GM12874 (cell line): ENCODE results near the gene CTNNB1.

ENCODE experiments used
- TF ChIP-seq, protein P1 (sequence below): IDR thresholded peaks from 2 replicates; pipeline ENCODE4 v1.5.1; 2011; ENCODE audit warnings: low read depth, mild to moderate bottlenecking, control low read depth, low read length, moderate library complexity; ENCODE audit not compliant: insufficient read depth

CTNNB1 gene

DNA sequence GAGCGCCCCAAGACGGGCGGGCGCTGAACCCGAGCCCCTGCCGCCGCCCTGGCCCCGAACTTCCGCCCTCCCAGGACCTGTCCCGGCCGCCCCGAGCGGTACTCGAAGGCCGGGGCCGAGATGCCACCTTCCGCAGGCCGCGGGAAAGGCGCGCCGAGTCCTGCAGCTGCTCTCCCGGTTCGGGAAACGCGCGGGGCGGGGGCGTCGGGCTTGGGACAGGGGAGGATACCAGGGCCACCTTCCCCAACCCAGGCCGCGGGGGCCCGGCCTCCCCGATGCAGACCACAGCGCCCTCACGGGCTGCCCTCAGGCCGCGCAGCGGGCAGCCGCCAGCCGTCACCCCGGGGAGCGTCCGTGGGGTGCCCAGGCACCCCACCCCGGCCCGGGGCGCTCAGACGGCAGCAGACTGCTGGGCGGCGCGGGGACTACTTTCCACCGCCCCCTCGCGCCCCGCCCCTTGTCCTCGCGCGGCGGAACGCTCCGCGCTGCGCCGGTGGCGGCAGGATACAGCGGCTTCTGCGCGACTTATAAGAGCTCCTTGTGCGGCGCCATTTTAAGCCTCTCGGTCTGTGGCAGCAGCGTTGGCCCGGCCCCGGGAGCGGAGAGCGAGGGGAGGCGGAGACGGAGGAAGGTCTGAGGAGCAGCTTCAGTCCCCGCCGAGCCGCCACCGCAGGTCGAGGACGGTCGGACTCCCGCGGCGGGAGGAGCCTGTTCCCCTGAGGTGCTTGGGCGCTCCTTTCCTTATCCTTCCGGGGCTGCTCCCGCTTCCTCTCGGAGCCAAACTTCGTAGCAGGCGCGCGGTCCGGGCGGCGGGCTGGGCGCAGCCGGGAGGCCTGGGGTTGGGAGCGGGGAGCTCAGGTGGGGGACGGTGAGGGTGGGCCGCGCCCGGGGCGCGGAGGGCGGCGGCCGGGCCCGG is at the start of gene CTNNB1:
Gene CTNNB1 (plus strand): TSS at position 556 of the 916 bp plus-strand sequence. CDS start 24,564 bp downstream, outside the sequence.
- TF ChIP-seq, protein P1, sequence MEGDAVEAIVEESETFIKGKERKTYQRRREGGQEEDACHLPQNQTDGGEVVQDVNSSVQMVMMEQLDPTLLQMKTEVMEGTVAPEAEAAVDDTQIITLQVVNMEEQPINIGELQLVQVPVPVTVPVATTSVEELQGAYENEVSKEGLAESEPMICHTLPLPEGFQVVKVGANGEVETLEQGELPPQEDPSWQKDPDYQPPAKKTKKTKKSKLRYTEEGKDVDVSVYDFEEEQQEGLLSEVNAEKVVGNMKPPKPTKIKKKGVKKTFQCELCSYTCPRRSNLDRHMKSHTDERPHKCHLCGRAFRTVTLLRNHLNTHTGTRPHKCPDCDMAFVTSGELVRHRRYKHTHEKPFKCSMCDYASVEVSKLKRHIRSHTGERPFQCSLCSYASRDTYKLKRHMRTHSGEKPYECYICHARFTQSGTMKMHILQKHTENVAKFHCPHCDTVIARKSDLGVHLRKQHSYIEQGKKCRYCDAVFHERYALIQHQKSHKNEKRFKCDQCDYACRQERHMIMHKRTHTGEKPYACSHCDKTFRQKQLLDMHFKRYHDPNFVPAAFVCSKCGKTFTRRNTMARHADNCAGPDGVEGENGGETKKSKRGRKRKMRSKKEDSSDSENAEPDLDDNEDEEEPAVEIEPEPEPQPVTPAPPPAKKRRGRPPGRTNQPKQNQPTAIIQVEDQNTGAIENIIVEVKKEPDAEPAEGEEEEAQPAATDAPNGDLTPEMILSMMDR, result 0 out of 2 replicates have a peak, but pooled peaks have one; percentile 11

DNA sequence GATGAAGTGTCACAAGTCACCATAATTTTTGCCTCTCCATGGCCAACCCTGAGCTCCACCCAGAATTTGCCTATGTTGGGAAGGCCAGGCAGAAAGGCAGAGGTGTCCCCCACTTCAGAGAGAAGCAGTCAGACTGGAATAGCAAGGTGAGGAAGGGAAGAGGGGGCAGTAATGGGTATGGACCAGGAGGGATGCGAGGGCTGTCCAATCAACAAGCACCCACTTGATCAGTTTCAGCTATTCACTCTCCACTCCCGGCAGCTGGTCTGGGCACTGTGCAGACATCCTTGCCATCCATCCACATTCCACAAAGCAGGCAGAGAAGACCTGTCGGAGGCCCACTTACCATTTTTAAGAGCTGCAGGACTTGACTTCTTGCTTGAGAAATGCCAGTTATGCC is 43.5 kb upstream of the CTNNB1 start:
- TF ChIP-seq, protein P1, result no peak

DNA sequence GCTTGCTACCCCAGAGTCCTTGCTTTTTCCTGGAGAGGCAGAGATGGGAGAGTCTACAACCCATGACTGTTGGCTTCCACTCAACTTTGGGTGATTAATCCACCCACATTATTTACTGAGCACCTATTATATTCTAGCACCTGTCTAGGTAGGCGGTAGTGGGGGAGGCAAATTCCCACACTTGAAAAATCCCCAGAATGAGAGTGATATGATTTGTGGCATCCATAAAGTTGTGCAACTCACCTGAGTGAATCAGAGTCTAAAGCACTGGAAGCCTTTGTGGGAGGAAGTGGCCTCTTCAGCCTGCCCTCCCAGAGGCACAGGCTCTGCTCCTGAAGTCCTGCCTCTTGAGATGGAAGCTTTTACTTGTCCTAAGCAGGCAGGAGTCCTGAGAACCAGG is 40.4 kb upstream of the CTNNB1 start:
- TF ChIP-seq, protein P1, result no peak

DNA sequence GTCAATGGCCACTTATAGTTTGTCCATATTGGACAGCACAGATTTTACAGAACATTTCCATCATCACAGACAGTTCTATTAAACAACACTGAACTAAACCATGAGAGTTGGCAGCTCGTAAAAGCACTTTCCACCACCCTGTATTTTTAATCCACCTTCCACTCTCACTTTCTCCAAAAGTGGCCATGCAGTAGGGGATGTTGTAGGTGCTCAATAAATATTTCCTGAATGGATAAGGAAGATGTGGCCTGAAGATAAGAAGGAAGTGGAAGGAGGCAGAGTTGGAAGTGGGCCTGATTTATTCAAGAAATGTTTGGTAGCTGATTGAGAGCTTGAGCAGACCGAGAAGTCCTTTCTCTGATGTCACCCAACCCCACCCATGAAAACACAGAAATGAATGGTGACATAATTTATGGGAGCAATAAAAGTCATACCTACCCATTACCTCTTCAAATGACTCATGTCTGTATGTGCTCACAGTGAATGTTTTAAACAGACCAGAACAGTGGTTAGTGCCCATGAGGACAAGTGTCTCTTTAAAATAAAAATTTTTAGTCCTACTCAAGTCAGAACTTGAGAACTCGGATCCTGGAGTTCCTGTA is 39.6 kb upstream of the CTNNB1 start:
- TF ChIP-seq, protein P1, result no peak

DNA sequence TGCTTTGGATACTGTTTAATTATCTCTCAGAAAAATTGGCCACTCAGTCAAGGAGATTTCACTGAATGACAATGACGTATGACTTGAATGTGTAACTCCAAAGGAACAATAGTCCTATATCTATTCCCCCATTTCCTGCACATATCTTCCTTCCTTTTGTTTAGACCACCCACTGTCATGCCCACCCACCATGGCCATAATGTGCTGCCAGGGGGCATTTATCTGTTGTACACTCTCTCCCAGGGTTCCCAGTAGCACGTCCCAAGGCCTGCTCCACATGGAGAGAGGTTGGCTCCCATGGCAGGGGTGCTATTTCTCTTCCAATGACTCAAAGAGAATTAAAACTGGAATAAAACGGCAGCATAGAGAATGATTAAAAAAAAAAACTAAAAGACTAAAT is 36.8 kb upstream of the CTNNB1 start:
- TF ChIP-seq, protein P1, result no peak

DNA sequence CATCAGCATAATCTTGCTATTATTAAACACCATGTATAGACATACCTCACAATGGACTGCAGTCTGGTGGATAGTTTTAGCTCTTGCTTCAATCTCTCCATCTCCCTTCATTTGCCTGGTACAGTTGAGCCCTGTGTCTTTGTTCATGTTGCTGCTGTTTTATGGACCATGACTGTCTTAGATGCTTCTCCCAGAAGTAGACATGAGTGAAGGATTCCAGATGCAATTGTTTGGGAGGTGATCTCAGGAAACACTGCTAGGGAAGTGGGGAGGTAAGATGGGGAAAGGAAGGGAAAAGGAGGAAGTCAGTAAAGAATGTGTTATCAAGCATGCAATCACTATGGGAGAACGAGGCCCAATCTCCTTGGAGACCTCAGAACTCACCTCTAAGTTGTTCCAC is 36.3 kb upstream of the CTNNB1 start:
- TF ChIP-seq, protein P1, result no peak

DNA sequence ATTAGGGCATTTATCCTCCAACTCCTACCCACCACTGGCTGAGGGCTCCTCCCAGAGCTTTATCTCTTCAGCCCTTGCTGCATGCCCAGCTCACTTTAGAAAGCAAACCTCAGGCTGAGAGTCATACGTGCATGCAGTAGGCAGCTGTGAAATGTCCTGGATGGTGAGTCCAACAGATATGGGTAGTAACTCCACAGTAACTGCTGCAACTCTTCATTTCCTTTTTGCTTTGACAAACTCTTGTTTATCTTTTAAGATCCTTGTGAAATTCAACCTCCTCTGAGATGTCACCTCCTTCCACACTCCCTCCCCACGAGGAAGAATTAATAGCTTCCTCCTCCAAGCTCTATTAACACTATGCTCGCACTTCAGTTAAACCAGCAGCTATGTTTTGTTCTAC is 35.9 kb upstream of the CTNNB1 start:
- TF ChIP-seq, protein P1, result no peak
